Stimulated activated CD8-positive, alpha-beta memory T cell treated with anti-CD3 and anti-CD28 coated beads, Interleukin-7, amount 100 ng/mL, for 4 hours (primary cell): ENCODE measurements around the gene NHERF2.

Source experiments
- DNase-seq, 2 donors: peaks; one replicate each; pipeline ENCODE4 v3.0.0-alpha.2; 2020; ENCODE audit warnings: low read depth in 2 of 2

Gene NHERF2

GRCh38 chr16:1991135-1991551, 35.6 kb upstream of the NHERF2 start:
- peak in 1 of 2 donors; percentile 47 for DNase-seq

DNA sequence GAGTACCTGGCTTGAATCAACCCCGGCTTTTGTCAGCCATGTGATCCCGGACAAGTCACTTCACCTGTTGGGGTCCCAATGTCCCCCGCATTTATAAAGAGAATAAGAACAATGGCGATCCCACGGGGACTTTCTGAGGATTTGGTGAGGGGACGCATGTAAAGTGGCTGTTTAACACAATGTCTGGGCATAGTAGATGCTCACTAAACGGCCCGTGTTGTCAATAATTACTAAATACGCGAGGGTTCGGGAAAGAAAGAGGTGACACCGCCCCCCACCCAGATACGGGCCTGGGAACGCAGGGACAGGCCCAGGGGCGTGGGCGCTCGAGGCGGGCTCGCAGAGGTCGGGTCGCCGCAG, 35.1 kb upstream of the NHERF2 start:
- no peak for DNase-seq

DNA sequence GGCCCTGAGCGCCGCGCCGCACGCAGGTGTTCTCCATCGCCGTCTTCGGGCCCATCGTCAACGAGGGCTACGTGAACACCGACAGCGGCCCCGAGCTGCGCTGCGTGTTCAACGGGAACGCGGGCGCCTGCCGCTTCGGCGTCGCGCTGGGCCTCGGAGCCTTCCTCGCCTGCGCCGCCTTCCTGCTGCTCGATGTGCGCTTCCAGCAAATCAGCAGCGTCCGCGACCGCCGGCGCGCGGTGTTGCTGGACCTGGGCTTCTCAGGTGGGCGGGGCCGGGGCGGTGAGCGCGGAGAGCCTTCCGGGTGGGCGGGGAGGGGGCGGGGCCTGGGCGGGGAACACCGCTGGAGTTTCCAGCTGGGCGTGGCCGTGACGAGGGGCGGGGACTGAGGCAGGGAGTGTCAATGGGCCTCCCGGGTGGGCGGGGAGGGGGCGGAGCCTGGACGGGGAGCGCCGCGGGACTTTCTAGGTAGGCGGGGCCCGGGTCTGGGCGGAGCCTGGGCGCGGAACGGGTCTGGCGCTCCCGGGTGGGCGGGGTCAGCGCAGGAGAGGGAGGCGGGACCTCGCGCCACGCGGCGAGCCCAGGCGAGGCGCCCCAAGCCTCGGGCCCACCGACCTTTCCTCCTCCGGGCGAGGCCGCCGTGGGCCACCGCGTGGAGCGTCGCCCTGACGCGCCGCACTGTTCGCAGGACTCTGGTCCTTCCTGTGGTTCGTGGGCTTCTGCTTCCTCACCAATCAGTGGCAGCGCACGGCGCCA, 34.6 kb upstream of the NHERF2 start:
- peak; percentile 97 for DNase-seq

- DNase-seq, result no peak
Measured at GRCh38 chr16:1992704-1993317, 33.9 kb upstream of the NHERF2 start.

GRCh38 chr16:1993731-1994131, 33.0 kb upstream of the NHERF2 start:
- no peak for DNase-seq

DNA sequence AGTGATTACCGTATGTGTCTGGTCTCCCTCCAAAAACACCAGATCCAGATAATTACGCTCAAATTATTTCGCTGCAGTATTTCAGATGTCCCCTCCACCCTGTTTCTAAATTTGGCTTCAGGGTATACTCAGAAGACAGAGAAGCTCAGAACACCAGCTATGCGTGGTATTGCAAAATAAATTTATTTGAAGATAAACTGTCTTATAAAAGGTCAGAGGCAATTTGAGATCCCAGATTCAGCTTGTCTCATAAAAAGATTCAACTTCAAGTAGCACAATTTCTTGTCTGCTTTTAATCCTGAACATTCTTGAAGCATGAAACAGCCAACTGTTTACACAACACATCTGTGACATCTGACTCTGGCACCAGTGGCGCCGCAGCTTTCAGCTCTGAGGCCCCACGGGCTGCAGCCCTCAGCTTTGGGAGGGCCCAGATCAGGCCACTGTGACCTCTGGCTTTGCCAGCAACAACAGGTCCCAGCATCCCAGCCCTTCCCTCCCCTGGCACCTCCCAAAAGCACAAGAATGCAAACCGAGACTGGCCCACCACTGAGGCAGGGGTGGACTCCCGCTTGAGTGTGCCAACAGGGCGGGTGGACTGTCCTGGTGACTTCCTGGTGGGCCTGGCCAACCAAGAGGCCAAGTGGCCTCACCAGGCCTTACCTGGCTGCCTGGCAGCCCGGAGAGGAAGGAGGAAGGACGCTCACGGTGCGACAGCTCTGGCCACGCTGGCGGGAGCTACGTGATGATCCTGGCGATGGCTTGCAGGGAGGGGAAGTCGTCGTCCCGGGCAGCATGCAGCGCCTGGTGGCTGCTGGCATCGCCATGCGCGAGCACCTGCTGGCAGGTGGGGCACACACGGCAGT, 29.0 kb upstream of the NHERF2 start:
- DNase-seq, result no peak

DNA sequence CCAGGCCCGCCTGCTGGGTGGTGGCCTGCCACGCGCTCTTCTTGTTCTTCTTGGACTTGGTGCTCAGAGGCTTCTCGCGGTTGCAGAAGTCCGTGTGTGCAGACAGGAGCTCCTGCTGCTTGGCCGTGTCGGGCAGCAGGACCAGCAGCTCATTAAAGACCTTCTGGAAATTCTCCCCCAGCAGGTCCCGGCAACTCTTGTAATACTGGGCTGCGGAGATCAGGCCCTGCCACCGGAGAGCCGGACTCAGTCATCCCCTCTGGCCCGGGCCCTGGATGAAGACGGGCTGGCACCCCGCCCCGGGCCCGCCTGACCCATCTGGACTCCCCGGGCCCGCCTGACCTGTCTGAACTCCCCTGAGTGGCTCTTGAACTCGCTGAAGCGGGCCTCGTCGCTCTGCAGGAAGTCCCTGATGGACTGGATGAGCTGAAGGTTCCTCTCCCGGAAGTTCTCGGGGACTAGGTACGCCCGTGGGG, 28.3 kb upstream of the NHERF2 start:
- DNase-seq, result no peak

GRCh38 chr16:1998852-1999801, 27.6 kb upstream of the NHERF2 start:
- DNase-seq, result no peak

GRCh38 chr16:1999866-2000514, 26.7 kb upstream of the NHERF2 start:
- no peak for DNase-seq

DNA sequence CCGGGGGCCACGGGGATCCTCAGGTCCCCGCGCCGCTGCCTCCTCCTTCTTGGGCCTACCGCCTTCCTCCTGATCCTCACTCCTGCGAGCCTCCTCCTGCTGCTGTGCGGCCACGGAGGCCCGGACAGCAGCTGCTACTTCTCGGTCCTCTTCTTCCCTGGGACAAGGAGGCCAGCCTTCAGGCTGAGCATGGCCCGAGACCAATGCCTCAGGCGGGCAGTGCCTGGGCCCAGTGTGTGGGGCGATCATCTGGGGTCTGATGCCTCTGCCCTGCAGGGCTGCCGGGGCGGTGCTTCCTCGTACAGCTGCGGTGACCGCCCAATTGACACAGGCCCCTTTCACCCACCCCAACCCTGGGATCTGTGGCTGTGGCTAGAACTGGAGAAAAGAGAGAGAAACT, 25.7 kb upstream of the NHERF2 start:
- no peak for DNase-seq

DNA sequence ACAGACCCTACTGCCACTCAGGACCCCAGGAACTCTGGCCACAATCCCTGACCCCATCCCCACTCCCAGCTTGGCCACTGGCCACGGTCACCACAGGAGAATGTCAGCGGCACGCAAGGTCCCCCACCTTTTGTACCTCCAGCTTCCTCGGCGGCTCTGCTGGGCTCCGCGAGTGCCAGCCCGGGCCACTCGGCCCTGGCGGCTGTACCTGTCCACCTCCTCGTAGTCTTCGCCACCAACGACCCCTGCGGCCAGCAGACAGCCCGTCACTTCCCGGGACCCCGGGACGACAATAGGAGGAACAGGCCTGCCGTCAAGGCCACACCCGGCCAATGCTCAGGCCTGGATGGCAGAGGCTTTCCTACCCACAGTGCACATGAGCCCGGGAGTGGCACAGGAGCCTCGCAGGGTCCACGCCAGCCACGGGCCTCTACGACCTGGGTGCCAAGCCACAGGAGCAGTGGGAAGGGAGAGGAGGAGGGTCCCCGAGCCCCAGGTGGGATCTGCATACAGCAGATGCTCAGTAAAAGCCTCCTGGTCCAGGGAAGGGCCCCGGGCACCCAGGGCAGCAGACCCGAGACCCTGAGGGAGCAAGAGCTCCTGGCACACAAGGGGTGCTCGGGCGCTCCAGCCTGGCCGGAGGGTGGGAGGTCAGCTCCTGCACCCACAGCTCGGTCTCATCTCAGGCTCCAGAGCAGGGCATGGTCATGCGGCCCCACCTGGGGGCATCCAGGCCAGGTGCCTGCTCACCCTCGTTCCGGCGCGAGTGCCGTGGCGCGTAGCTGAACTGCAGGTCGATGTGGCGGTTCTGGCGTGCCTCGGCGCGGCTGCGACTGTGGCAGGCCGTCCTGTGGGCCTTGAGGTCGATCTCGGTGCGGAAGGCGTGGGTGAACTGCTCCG, 25.0 kb upstream of the NHERF2 start:
- no peak for DNase-seq

DNA sequence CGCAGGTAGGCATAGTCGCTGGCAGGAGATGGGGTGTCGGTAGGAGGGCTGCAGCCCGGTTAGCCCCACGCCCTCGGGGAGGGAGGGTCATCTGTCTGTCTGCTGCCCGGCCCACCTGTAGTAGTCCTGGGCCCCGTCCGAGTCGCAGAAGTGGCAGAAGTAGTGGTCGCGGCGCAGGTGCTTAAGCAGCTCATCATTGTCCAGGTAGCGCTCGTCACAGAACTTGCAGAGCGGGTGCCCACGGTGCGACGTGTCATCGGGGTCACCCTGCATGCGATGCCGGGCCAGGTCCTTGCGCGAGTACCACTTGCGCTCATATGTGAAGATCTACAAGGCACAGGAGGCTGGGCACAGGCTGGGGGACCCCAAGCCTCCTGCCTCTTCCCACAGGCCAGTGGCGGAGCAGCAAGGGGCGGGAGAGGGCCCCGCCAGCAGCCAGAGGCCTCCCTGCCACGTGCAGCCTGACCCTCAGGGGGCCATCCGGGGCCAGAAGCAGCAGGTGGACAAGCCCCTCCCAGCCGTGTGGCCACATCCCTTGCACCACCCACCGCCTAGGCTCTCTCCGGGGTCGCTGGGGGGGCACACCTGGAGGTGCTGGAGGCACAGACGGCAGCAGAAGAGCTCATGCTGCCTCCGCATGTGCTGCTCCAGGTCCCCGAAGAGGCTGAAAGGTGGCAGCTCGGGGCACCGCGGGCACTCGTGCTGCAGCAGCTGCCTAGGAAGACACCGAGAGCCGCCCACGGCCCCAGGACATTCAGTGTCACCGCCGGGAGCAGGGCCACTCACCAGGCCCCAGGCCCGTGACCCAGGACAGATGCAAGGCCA, 24.1 kb upstream of the NHERF2 start:
- no peak for DNase-seq

DNA sequence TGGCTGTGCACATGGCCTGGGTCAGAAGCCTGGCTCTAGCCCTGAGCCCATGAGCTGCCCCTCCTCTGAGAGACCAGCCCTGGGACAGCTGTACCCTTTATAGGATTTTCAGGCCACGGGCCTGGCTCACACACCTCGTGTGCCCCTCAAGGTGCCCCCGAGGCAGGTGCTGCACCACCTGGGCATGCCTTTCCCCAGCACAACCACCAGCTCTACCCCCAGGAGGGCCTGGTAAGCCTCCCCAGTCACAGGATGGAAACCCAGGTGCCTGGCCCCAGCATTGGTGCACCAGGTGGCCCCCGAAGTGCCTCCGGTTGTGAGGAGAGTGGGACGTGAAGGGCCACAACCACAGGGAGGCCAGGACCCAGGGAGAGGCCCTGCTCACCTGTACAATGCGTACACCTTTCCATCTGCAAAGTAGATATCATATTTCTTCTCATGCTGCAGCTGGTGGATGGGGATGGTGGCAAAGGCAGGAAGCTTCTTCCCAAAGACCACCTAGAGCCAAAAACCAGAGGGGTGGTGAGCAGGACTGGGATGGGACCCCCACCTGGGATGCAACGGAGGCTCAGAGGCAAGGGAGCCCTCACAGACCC, 23.4 kb upstream of the NHERF2 start:
- DNase-seq, result no peak

DNA sequence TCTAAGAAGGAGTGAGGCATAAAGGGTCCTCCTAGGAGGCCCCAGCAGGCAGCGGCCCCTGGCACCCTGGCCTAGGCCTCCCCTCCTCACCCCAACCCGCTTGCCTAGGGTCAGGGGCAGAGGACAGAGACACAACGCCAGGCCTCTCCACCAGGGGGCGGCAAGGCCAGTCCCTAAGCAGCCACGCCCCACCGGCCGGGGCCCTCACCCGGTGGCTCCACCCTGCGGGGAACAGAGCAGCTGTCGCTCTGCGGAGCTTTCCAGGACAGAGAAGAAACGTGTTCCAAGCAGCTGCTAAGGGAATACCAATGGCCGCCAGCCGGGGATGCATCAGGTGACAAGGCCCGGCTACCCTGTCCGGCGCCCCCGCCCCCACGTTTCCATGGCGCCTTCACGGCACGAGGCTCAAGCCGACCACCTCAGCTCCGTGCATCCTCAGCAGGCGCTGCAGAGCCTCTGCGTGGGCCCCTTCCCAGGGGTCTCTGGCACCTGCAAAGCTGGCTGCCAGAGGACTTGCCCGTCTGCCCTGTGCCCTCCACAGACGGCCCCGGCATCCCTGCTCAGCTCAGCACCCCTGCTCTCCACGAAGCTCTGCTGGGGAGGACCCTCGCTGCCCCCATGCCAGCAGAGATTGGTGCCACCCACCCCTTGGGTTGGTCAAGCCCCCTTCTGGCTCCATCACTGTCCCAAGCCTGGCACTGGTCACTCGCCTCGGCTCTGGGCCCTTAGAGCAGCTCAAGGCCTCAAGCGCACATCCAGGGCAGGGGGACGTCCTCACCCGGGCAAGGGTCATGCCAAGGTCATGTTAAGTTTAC, 22.7 kb upstream of the NHERF2 start:
- peak; percentile 55 to 72 for DNase-seq

DNA sequence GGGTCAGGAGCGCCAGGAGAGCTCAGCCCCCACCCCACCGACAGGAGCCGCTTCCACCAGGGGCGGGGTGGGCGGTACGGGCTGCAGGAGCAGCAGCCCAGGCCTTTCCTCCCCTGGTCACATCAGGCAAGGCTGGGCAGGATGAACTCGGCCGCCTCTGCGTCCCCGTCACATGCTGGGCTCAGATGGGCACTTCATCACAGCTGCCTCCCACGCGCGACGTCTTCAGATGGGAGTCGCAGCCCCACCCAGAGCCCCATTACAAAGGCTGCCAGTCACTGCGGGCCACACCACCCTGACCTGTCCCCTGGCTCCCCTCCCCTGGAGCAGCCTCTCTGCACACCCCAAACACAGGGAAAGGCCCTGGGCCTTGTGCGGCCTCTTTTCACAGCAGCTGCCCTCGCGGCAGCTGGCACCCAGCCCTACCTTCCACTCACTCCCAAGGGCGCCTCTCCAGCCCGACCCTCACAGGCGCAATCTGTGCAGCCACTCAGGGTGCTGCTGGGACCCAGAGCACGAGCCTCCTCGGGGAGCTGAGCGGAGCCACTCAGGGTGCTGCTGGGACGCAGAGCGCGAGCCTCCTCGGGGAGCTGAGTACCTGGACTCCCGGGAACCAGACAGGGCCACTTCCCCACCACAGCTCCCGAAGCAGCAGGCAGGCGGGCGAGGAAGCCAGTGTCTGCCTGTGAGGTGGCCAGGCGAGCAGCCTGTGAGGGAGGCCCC, 21.7 kb upstream of the NHERF2 start:
- DNase-seq, result no peak

DNA sequence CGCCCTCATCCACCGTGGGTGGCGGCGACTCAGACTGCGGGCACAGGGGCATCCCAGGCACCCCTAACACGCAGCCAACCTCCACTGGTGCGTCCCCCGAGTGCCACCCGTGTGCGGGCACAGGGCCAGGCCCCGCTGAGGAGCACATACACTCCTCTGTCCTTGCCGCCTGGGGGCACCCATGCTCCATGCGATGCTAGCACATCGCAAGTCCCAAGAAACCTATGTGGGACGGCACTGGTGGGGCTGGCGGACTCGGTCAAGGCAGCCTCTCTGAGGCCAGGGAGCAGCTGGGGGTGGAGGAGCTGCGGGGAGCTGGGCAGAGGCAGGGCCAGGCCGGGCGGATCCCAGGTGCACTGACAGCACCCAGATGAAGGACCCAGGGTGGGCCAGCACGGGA, 21.1 kb upstream of the NHERF2 start:
- DNase-seq, result no peak

DNA sequence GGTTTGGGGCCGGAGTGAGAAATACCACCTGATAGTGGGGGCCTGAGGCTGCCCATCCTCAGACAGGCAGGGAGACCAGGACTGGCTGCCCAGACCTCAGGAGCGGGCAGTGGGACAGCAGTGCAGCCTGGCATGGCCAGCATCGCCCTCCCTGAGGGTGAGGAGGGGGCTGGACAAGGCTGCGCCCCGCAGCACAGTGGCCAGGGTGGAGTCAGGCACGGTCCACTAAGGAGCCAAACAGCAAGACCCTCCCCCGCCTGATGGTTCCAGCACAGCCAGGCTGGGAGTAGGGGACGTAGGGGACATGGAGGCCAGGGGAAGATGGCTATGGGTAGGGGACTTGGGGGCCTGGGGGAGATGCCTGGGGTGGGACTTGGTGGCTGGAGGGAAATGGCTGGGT, 20.4 kb upstream of the NHERF2 start:
- DNase-seq, result no peak
